HG03280 (cell line): ENCODE measurements around the gene RARB.

Experiments
- ATAC-seq: cut with Tn5 transposase; IDR thresholded peaks from one replicate; pipeline ENCODE4 v1.9.1; 2021; ENCODE audit warnings: mild to moderate bottlenecking, moderate library complexity; ENCODE audit not compliant: unreplicated experiment

Gene RARB

GRCh38 chr3:25421747-25422146 is 6.3 kb upstream of the RARB start:
- ATAC-seq, result no peak

GRCh38 chr3:25423780-25424588 is 4.1 kb upstream of the RARB start:
- no peak for ATAC-seq

- no peak for ATAC-seq
Measured at GRCh38 chr3:25424614-25425013, 3.4 kb upstream of the RARB start.

- ATAC-seq, result no peak
Measured at GRCh38 chr3:25426408-25426807, 1.7 kb upstream of the RARB start.

- ATAC-seq, result no peak
Measured at GRCh38 chr3:25427155-25427554, 908 bp upstream of the RARB start.

GRCh38 chr3:25427563-25427941 is 511 bp upstream of the RARB start:
- ATAC-seq, result no peak

GRCh38 chr3:25428789-25429335 is 799 bp downstream of the RARB start:
- ATAC-seq, result no peak

GRCh38 chr3:25429361-25430286 is 1.6 kb downstream of the RARB start:
- no peak for ATAC-seq

- no peak for ATAC-seq
Measured at GRCh38 chr3:25430287-25430934, 2.3 kb downstream of the RARB start.

GRCh38 chr3:25430935-25431770 is 3.1 kb downstream of the RARB start:
- ATAC-seq, result no peak

- ATAC-seq, result no peak
Measured at GRCh38 chr3:25432176-25432720, 4.2 kb downstream of the RARB start.

GRCh38 chr3:25433106-25433505 is 5.0 kb downstream of the RARB start:
- no peak for ATAC-seq

- no peak for ATAC-seq
Measured at GRCh38 chr3:25433868-25434267, 5.8 kb downstream of the RARB start.

GRCh38 chr3:25437953-25438352 is 9.9 kb downstream of the RARB start:
- ATAC-seq, result no peak

- ATAC-seq, result no peak
Measured at GRCh38 chr3:25438791-25439555, 10.9 kb downstream of the RARB start.

GRCh38 chr3:25441234-25441856 is 13.3 kb downstream of the RARB start:
- ATAC-seq, result no peak

GRCh38 chr3:25442486-25442885 is 14.4 kb downstream of the RARB start:
- no peak for ATAC-seq

- ATAC-seq, result no peak
Measured at GRCh38 chr3:25444273-25444672, 16.2 kb downstream of the RARB start.

GRCh38 chr3:25445731-25446130 is 17.7 kb downstream of the RARB start:
- no peak for ATAC-seq
